Cardiac muscle cell (in vitro differentiated cells and primary cell): Measurements from ENCODE around the gene TSPOAP1. TPM values are rescaled to one million over a fixed set of nuclear protein-coding genes. Genes with fewer than 3 reads are reported as not detected.

Experiments
- DNase-seq, 2 donors: peaks; one replicate each; pipeline versions ENCODE4 v3.0.0 to v3.0.0-alpha.2; 2010 to 2017; ENCODE audit warnings: low read depth in 1 of 2, low spot score in 1 of 2
- H3K27ac ChIP-seq: fragments of 200-600 bp; sonication (generic); 2 replicates; pipeline ENCODE4 v1.5.1; 2016
- H3K27me3 ChIP-seq: fragments of 200-600 bp; sonication (generic); 2 replicates; pipeline ENCODE4 v1.6.0; 2016; ENCODE audit warnings: control low read depth
- H3K36me3 ChIP-seq: fragments of 200-600 bp; sonication (generic); 2 replicates; pipeline ENCODE4 v1.5.1; 2016; ENCODE audit warnings: control low read depth
- H3K4me1 ChIP-seq: fragments of 200-600 bp; sonication (generic); 2 replicates; pipeline ENCODE4 v1.8.1; 2017; ENCODE audit warnings: low read depth, mild to moderate bottlenecking, mixed run types
- H3K4me3 ChIP-seq: fragments of 200-600 bp; sonication (generic); 2 replicates; pipeline ENCODE4 v1.5.1; 2016; ENCODE audit warnings: mild to moderate bottlenecking
- H3K9me3 ChIP-seq: fragments of 200-600 bp; sonication (generic); 2 replicates; pipeline ENCODE4 v1.5.1; 2017; ENCODE audit warnings: low read depth, mild to moderate bottlenecking, control low read depth
- CTCF ChIP-seq: IDR thresholded peaks from 2 replicates; pipeline ENCODE4 v1.5.1; 2012; ENCODE audit warnings: low read depth, mild to moderate bottlenecking, low read length
- polyA plus RNA-seq: library from polyadenylated mRNA; unstranded; fragments of >200 nt; fragmentation: Nextera tagmentation; extraction: Ambion mirVana; gene quantifications from 2 replicates; pipeline ENCODE4 v1.2.1, GENCODE V29; 2016
- total RNA-seq: library from RNA; depleted of rRNA; stranded (reverse); fragments of >200 nt; gene quantifications from 2 replicates; pipeline ENCODE4 v1.2.3, GENCODE V29; 2016

TSPOAP1 gene
- total and polyA plus RNA-seq, 2 experiments from 2014 or later, result 77.5 to 92.1 TPM

- Histone ChIP-seq H3K4me3 (no peak overlapping the region), H3K9me3 (no peaks in the 10 kb centered on the region), H3K27me3 (no peaks in the 10 kb centered on the region), H3K4me1 (no peaks in the 10 kb centered on the region), H3K36me3 (no peaks in the 10 kb centered on the region), H3K27ac (no peak overlapping the region)
- peak in 1 of 2 donors; percentile 23 for DNase-seq
- TF ChIP-seq CTCF, result no peak
Observed at GRCh38 chr17:58327363-58328194, 1.0 kb downstream of the TSPOAP1 start.

GRCh38 chr17:58326609-58327362, 1.8 kb downstream of the TSPOAP1 start:
- Histone ChIP-seq H3K4me1 (no peaks in the 10 kb centered on the region), H3K9me3 (no peaks in the 10 kb centered on the region), H3K4me3 (no peak overlapping the region), H3K27me3 (no peaks in the 10 kb centered on the region), H3K36me3 (no peaks in the 10 kb centered on the region), H3K27ac (no peak overlapping the region)
- TF ChIP-seq CTCF, result no peak
- DNase-seq, result no peak

- TF ChIP-seq CTCF, result no peak
- H3K4me1 ChIP-seq, result no peaks in the 10 kb centered on the region
- DNase-seq, result no peak
- no peak overlapping the region for H3K27ac ChIP-seq
- H3K9me3 ChIP-seq, result no peaks in the 10 kb centered on the region
- no peaks in the 10 kb centered on the region for H3K27me3 ChIP-seq
- H3K4me3 ChIP-seq, result no peak overlapping the region
- no peaks in the 10 kb centered on the region for H3K36me3 ChIP-seq
Observed at GRCh38 chr17:58325976-58326468, 2.6 kb downstream of the TSPOAP1 start.

- peak in 1 of 2 donors; percentile 19 for DNase-seq
- no peaks in the 10 kb centered on the region for H3K36me3 ChIP-seq
- H3K27ac ChIP-seq, result no peak overlapping the region
- H3K4me3 ChIP-seq, result no peak overlapping the region
- H3K27me3 ChIP-seq, result no peaks in the 10 kb centered on the region
- TF ChIP-seq CTCF, result no peak
- H3K9me3 ChIP-seq, result no peaks in the 10 kb centered on the region
- no peaks in the 10 kb centered on the region for H3K4me1 ChIP-seq
Observed at GRCh38 chr17:58325289-58325726, 3.3 kb downstream of the TSPOAP1 start.

- H3K27me3 ChIP-seq, result no peaks in the 10 kb centered on the region
- peak; percentile 66 to 80 for DNase-seq
- TF ChIP-seq CTCF, result no peak
- peak overlapping the region; percentile 29 for H3K4me3 ChIP-seq
- no peak overlapping the region for H3K27ac ChIP-seq
- H3K36me3 ChIP-seq, result no peaks in the 10 kb centered on the region
- H3K9me3 ChIP-seq, result no peaks in the 10 kb centered on the region
- H3K4me1 ChIP-seq, result no peaks in the 10 kb centered on the region
Observed at GRCh38 chr17:58324409-58325288, 3.9 kb downstream of the TSPOAP1 start.
